GM18868 (cell line): ENCODE measurements around the gene SLC4A3.
A peak's percentile ranks its signal among the peaks of the same experiment; 100 is the strongest.

Experiments
- ATAC-seq: cut with Tn5 transposase; IDR thresholded peaks from one replicate; pipeline ENCODE4 v1.9.1; 2021; ENCODE audit warnings: mild to moderate bottlenecking, moderate library complexity; ENCODE audit not compliant: unreplicated experiment

SLC4A3 gene

DNA sequence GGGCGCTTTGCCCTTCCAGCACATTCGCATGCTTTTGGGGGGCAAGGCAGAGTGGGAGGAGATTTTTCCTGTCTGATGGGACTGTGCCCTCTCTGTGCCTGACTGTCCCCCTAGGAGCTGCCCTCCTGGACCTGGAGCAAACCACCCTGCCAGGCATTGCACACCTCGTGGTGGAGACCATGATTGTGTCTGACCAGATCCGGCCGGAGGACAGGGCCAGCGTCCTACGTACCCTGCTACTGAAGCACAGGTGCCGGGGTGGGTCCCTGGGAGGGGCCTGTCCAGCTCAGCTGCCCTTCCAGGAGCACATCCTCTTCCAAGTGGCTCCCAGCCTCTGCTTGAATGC lies 5.3 kb downstream of the SLC4A3 start:
- ATAC-seq: no peak

DNA sequence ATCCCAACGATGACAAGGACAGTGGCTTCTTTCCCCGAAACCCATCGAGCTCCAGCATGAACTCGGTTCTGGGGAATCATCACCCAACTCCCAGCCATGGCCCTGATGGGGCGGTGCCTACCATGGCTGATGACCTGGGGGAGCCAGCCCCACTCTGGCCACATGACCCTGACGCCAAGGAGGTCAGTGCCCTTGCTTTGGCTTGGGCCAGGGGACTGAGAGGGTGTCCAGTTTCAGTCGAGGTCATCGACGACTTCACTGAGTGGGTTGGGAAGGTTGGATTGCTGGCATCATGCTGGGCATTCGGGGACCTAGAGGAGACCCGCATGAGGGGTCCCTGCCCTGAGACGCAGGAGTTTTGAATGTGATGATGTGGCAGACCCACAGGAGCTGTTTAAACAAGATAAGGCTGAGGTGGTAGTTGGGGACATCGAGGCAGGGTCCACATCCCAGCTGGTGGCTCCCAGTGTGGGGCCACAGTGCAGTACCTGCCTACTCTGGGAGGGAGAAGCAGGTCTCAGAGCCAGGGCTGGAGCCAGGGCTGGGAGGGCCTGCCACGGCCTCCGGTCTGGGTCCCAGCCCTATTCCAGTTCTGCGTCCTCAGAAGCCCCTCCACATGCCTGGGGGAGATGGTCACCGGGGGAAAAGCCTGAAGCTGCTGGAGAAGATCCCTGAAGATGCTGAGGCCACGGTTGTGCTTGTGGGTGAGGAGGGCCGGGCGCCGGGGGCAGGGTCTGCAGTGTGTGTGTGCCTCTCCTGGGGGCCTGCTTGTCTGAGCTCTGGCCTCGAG lies 6.0 kb downstream of the SLC4A3 start:
- ATAC-seq: no peak

DNA sequence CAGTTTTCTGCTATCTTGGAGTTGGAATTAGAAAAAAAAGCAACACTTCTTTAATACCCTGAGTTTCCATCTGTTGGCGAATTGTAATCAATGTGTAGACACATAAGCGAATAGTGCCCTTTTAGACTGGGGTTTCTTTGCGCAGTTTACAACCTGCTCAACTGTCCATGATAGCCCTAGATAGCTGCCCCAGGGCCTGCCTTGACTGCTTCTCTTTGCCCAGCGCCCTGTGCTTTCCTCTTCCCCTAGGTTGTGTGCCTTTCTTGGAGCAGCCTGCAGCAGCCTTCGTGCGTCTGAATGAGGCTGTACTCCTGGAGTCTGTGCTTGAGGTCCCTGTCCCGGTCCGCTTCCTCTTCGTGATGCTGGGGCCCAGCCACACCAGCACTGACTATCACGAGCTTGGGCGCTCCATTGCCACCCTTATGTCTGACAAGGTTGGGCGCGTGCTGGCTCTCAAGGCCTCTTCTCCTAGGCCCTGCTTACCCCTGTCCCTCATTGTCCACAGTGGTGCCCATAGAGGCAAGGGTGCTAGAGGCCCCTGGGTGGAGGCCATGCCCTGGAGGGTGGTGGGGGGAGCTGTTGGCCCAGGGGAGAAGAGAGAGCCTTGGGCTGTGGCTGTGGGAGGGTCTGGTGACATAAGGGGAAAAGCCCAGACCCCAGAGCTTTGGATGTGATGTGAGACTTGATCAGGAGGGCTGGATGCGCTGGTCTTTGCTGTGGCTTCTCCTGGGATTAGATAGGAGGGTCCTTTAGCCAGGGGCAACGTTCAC lies 6.9 kb downstream of the SLC4A3 start:
- no peak for ATAC-seq

DNA sequence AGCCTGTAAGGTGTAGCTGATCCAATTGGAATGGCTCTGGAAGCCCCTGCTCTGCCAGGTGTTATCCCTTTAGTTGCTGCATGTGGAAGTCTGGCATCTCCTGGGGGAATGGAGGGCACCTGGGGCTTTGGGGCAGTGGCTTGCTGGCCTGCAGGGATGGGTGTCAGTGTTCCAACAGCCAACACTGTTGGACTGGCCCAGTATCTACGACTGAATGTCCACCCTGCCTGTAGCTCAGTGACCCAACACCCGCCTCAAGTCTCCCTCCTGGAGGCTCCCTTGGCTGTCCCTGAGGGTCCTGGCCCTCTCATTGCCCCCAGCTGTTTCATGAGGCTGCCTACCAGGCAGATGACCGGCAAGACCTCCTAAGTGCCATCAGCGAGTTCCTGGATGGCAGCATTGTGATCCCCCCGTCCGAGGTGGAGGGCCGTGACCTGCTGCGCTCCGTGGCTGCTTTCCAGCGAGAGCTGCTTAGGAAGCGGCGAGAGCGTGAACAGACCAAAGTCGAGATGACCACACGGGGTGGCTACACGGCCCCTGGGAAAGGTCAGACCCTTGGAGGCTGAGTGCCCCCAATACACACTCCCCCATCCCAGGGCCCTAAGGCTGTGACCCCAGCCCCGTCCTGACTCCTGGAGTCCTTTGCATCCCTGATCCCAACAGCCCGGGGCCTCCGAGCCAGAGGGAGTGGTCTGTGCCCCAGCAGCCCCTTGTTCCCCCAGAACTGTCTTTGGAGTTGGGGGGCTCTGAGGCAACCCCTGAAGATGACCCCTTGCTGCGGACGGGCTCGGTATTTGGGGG lies 7.7 kb downstream of the SLC4A3 start:
- no peak for ATAC-seq

DNA sequence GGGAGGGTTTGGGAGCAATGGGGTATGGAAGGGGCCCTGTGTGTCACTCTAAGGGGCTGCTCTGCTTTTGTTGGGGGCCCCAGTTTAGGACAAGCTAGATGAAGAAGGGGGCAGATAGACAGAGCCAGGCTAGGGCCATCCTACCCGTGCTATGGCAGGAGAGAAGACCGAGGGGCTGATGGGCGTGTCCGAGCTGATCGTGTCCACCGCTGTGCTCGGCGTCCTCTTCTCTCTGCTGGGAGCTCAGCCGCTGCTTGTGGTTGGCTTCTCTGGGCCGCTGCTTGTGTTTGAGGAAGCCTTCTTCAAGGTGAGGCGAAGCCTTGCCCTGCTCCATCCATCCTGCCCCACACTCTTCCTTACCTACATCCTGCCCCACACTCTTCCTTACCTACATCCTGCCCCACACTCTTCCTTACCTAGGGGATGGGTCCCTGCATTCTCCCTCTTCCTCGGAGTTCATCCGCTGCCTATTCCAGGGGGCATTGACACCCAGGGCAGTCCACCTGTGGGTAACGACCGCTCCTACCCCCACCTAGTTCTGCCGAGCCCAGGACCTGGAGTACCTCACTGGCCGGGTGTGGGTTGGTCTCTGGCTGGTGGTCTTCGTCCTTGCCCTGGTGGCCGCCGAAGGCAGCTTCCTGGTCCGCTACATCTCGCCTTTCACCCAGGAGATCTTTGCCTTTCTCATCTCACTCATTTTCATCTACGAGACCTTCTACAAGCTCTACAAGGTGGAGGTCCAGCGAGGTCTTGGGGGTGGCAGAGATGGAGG lies 8.9 kb downstream of the SLC4A3 start:
- no peak for ATAC-seq

DNA sequence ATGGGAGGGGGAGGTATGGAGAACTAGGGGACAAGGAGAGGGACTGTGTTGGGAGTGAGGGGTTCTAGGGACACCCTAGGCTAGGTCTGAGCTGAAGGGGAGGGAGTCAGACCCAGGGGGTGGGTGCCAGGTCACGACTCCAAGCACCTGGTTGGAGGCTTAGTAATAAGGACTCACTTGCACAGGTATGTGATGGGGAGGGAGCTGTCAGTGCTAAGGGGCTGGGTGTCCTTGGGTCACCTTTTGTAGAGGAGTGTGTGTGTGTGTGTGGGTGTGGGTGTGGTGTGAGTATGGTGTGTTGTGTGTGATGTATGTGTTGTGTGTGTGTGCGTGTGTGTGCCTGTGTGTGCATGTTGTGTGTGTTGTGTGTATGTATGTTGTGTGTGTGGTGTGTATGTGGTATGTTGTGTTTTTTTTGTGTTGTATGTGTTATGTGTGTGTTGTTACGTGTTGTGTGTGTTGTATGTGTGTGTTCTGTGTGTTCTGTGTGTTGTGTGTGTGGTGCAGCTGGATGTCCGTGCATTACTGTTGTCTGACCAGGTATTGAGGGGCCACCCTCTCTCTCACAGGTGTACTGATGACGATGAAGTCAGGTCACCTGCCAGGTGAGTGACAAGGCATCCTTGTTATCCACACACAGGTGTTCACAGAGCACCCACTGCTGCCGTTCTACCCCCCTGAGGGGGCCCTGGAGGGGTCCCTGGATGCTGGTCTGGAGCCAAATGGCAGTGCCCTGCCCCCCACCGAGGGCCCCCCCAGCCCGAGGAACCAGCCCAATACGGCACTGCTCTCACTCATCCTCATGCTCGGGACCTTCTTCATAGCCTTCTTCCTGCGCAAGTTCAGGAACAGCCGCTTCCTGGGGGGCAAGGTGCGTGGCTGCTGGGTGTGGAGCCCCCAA lies 9.8 kb downstream of the SLC4A3 start:
- no peak for ATAC-seq

DNA sequence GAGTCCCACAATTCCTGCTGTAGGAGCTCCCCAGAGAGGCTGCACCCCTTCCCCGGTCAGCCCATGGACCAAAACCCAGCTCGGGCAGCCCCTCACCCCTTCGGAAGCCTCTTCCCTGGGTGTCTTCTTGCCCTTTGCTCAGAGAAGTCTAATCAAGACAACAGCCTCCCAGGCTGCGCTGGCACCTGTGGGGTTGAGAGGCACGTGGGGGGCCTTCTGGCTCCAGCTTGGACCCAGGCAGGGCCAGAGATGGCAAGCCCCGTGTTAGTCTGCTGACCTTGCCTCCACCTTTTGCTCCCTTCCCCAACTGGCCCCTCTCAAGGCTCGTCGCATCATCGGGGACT lies 10.4 kb downstream of the SLC4A3 start:
- no peak for ATAC-seq

DNA sequence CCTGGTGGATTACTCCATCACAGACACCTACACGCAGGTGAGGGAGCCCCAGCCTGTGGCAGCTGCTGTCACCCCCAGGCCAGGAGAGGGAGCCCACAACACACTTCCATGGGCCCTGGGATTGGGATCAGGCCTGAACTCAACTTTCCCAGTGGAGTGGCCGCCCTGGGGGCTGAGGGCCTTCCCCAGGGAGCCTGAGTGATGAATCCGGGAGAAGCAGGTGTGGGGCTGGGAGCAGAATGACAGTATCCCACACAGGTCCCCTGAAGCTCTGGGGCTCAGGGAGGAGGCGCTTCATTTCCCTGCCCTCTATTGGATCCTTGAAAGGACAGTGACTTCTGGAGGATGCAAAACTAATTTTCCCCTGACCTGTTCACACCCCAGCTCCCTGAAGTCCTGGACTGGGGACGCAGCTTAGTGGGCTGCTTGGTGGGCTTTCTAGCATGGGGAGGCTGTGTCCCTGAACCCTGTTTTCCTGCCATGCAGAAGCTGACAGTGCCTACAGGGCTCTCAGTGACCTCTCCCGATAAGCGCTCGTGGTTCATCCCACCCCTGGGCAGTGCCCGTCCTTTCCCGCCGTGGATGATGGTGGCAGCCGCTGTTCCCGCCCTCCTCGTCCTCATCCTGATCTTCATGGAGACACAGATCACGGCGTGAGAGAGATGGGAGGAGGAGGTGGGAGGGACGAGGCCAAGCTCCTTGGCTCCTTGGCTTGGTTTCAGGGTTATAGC lies 11.0 kb downstream of the SLC4A3 start:
- no peak for ATAC-seq

DNA sequence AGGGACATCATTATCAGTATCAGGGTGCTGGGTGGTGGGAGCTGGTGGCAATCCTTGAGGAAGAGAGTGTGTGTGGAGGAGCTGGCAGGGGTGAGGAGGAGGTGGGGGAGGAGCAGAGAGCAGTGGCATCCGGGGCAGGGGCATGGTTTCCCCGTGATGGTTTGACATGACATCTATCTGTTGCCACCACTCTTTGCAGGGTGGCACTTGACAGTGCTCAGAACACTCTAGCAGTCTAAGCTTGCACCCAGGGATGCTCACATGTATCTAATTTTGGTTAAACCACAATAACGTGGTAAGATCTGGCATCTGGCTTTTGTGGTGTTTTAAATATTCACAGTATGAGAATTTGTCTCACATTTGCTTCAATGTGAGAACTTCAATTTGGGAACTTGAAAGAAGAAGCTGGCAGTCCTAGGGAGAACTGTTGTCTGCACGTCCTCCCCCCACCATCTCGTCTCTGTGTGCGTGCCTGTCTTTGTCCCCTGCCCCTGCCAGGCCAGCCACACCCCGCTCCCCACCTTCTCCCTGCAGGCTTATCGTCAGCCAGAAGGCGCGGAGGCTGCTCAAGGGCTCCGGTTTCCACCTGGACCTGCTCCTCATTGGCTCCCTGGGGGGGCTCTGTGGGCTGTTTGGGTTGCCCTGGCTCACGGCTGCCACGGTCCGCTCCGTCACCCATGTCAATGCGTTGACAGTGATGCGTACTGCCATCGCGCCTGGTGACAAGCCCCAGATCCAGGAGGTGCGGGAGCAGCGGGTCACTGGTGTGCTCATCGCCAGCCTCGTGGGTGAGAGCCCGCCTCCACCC lies 11.7 kb downstream of the SLC4A3 start:
- no peak for ATAC-seq

DNA sequence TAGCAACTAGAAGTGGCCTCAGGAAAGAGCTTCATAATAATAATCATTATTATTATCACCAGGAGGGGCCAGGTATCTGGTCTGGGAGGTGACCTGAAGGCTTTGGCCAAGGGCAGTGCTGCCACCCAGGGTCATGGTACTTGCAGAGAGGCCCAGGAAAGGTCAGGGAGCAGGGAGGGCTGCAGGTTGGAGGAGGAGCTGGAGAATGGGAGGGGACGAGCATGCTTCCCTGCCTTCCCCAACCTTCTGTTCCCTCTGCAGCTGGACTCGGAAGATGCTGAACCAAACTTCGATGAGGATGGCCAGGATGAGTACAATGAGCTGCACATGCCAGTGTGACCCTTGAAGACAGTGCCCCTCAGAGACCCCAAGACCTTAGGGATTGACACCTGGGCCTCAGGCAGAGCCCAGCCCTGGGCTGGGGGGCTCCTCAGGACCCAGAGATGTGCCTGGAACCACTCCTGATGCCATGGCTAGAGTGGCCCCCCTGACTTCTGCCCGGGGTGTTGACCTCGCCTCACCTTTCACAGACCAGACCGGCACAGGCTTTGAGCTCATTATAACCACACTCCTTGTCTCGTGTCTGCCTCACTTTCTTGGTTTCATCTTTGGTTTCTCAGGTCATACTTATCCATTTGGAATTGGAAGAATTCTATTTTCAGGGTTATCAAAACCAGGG lies 14.1 kb downstream of the SLC4A3 start:
- ATAC-seq: no peak

DNA sequence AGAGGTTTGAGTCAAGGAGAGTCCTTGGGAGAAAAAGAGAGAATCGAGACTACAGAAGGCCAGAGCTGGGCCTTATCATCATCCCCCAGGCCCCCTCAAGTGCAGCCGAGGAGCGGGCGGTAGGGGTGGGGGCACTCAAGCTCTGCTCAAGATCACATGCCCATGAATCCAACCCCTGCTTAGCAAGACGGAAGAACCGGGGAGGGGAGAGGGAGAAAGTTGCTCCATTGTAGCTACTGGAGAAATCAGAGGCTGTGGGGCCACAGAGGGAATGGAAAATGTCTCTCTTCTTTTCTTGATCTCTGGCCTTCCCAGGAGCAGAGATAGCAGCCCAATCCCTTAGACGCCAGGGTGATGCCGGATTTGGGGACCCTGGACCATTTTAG lies 14.6 kb downstream of the SLC4A3 start:
- no peak for ATAC-seq

DNA sequence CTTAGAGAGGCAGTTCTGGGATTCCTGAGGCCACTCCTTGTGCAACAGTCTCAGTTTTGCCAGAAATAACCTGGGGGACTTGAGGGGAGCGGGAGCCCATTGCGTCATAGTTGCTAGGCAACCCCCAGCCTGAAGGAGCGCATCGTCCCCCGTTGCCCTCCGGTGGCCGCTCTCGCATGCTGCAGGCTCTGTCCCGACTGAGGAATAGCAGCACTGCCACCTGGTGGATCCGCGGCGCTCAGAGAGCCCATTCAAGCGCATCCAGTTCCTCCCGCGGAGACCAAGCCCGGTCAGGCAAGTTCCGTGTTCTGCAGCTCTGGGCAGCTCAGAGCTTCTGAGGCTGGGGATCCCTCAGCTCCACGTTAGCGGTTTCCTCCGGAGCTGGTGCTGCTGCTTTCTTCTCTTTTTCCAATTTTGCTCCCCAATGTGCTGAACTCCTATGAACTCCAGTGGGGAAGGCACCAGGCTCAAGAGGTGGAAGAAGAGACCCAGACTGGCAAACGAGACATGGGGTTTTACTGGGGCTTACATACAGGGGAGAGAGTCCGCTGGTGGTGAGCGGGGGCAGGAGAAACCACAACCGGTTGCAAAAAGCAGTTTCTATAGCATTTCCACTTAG lies 15.1 kb downstream of the SLC4A3 start:
- peak; percentile 97 for ATAC-seq

DNA sequence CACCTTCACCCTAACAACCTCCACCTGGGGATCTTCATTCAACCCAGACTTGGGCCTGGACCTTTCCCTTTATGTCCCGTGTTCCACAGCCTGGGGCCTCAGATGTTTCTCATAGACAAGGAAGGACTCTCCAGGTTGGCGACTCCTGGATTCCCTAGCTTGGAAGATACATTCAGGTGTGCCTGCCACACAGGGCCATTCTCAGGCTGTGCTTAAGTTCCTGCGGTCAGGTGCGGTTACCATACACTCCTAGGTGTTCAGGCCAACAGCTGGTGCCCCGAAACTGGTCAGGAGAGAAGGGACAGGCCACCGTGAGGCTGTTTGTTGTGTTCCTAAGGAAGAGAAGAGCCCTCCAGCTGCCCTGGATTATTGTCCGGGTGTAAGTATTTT lies 15.6 kb downstream of the SLC4A3 start:
- ATAC-seq: no peak

DNA sequence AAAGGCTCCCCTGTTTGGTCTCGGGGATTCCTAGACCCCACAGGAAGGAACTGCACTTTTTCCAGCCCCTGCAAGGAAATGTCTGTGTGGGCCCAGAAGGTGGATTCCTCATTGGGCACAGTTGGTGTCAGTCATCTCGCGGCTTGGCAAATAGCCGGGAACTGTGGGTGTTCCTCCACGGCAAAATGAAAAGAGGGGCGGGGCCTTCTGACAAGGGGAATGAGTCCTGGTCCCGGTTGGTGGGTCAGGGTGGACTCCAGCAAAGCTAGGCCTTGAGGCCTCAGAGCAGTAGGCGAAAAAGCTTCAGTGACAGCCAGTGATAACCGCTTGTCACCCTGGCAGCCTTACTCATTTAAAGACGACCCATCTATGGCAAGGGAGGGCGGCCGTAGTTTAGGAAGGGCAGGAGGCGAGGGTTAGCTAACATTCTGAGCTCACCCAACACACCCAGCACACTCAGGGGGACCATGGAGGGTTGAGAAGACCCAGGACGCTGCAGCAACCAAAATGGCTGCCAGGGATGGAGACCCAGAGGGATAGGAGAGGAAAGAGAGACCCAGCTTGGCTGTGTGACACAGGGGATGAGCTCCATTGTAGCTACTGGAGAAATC lies 16.5 kb downstream of the SLC4A3 start:
- ATAC-seq: no peak

DNA sequence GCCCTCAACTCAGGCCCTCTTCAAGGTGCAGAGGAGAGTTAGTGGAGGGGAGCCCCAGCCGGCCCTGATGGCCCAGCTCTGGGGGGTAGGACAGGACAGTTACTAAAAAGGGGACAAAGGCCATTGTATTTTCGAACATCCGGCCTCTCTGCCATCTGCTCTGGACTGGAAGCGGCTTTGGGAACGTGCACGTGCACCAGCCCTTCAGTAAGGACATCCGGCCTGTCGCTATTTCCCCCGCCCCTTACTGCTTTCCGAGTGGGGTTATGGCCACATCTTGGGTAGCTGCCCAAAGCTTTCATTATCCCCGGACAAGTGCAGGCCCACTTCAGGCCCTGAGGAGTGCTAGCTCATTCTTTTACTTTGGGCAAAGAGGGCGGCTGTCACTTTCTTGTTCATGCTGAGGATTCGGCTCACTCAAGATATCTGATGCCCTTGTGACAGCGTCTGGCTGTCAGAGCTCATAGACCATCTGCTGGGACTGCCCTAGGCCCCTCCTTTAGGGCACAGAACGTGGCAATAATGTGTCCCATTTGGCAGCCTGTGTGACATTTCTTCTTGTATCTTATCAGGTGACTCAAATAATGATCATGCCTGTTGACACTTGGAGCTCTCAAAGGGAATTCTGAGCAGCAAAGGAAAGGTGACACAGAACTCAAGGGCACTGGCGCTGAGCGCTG lies 17.5 kb downstream of the SLC4A3 start:
- no peak for ATAC-seq

DNA sequence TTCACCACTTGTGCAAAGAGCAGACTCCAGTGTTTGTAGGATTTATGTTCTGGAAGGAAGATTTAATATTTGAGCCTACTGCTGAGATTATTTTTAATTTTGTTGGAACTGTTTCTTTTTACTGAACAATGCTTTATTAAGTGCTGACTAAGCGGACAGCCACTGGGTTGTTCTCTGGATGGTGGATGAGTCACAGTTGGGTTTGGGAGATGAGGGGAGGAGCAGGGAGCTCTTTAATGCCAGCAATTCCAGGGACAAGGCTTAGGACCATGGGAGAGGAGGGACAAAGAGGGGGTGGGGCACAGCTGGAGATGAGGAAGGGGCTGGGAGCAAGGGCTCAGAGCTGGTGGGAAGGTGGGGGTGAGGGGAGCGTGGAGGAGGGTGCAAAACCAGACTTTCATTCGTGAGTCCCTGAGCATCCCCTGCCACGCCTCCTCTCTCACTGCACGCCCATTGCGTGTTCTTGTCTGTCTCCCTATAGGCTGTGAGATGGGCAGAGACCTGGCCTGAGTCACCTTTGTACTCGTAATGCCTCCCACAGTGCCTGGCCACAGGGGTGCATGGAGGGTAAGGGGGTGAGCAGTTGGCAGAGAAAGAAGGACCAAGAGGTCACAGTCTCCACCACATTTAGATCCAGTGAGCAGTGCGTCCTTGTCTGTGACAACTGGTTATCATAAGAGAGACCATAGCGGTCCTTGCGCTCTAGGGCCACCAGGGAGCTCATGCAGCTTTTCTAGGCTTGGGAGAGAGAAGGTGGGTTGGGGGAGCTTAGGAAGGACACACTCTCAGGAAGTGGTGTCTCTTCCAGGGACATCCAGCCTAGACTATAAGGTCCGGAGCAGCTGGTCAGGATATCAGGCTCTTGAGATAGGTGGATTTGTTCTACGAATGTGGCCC lies 18.4 kb downstream of the SLC4A3 start:
- ATAC-seq: no peak
